Measurements from ENCODE around the gene WDR31. TPM values are rescaled to one million over a fixed set of nuclear protein-coding genes. Genes with fewer than 3 reads are reported as not detected.
A peak's percentile ranks its signal among the peaks of the same experiment; 100 is the strongest.

WDR31 gene
- total RNA-seq, 1 donor from 2014 or later: 3.4 TPM

DNA sequence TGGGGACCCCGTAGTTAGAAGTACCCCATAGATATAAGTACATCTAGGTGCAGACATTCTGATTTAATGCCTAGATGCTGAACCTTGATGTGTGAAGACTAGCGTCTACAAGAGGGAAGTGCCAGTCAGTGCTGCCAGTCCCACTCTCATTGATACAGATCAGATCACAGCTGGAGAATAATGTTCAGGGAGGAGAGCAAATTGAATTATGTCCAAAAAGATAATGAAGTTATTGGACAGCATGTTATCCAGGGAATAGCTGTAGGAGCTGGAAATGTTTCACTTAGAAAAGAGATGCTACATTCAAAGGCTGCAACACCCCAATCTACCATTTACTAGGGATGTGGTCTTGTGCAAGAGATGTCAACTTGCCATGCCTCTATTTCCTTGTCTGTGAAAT lies 21.0 kb downstream of the WDR31 start:
- H3K36me3 Mint-ChIP-seq (ENCODE audit: unreplicated experiment): peaks cover 8% of the 10 kb centered on the region
- DNase-seq (ENCODE audit: extremely low spot score, unreplicated experiment): no peak
- no peak for TF ChIP-seq CTCF (IDR thresholded peaks at IDR 0.05)
- H3K27me3 Mint-ChIP-seq (ENCODE audit: unreplicated experiment): peaks cover 22% of the 10 kb centered on the region
- no peak overlapping the region for H3K27ac Mint-ChIP-seq (ENCODE audit: unreplicated experiment)
- H3K4me1 Mint-ChIP-seq (ENCODE audit: unreplicated experiment): no peaks in the 10 kb centered on the region
- no peak overlapping the region for H3K4me3 Mint-ChIP-seq (ENCODE audit: unreplicated experiment)
- no peaks in the 10 kb centered on the region for H3K9me3 Mint-ChIP-seq (ENCODE audit: unreplicated experiment)

DNA sequence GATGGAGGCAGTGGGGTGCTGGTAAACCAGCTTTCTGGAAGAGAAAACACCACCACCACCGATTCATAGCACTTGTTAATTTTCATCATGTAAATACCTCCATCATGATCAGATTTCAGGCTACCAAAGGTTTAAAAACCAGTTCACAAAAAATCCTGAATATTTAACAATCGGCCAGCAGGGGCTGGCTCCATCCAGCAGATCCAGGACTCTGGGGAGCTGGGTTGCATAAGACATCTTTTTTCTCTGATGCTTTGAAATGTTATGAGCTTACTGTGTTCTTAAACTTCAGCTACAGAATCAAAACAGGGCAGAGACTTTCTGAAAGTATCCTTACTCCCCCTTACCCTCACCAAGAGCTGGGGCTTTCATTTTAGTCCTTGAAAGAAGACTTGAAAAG lies 22.3 kb downstream of the WDR31 start:
- DNase-seq (ENCODE audit: extremely low spot score, unreplicated experiment): no peak
- Mint-ChIP-seq H3K4me1 (ENCODE audit: unreplicated experiment) (no peaks in the 10 kb centered on the region), H3K27ac (ENCODE audit: unreplicated experiment) (no peak overlapping the region), H3K36me3 (ENCODE audit: unreplicated experiment) (peaks cover 8% of the 10 kb centered on the region), H3K4me3 (ENCODE audit: unreplicated experiment) (no peak overlapping the region), H3K9me3 (ENCODE audit: unreplicated experiment) (no peaks in the 10 kb centered on the region), H3K27me3 (ENCODE audit: unreplicated experiment) (peaks cover 23% of the 10 kb centered on the region)
- TF ChIP-seq CTCF (IDR thresholded peaks at IDR 0.05): peak; percentile 25

GRCh38 chr9:113316030-113316429 lies 24.0 kb downstream of the WDR31 start:
- H3K4me3 Mint-ChIP-seq (ENCODE audit: unreplicated experiment): no peak overlapping the region
- no peak for TF ChIP-seq CTCF (IDR thresholded peaks at IDR 0.05)
- peaks cover 12% of the 10 kb centered on the region for H3K27me3 Mint-ChIP-seq (ENCODE audit: unreplicated experiment)
- no peak overlapping the region for H3K27ac Mint-ChIP-seq (ENCODE audit: unreplicated experiment)
- H3K4me1 Mint-ChIP-seq (ENCODE audit: unreplicated experiment): no peaks in the 10 kb centered on the region
- H3K36me3 Mint-ChIP-seq (ENCODE audit: unreplicated experiment): peaks cover 8% of the 10 kb centered on the region
- no peak for DNase-seq (ENCODE audit: extremely low spot score, unreplicated experiment)
- no peaks in the 10 kb centered on the region for H3K9me3 Mint-ChIP-seq (ENCODE audit: unreplicated experiment)

- peaks cover 12% of the 10 kb centered on the region for H3K27me3 Mint-ChIP-seq (ENCODE audit: unreplicated experiment)
- no peak overlapping the region for H3K4me3 Mint-ChIP-seq (ENCODE audit: unreplicated experiment)
- no peak for DNase-seq (ENCODE audit: extremely low spot score, unreplicated experiment)
- H3K27ac Mint-ChIP-seq (ENCODE audit: unreplicated experiment): no peak overlapping the region
- no peaks in the 10 kb centered on the region for H3K4me1 Mint-ChIP-seq (ENCODE audit: unreplicated experiment)
- H3K9me3 Mint-ChIP-seq (ENCODE audit: unreplicated experiment): no peaks in the 10 kb centered on the region
- H3K36me3 Mint-ChIP-seq (ENCODE audit: unreplicated experiment): peaks cover 8% of the 10 kb centered on the region
- no peak for TF ChIP-seq CTCF (IDR thresholded peaks at IDR 0.05)
These were observed 24.8 kb downstream of the WDR31 start for GRCh38 chr9:113315231-113315630.

GRCh38 chr9:113313261-113313660 lies 26.8 kb downstream of the WDR31 start:
- TF ChIP-seq CTCF (IDR thresholded peaks at IDR 0.05): no peak
- H3K9me3 Mint-ChIP-seq (ENCODE audit: unreplicated experiment): no peaks in the 10 kb centered on the region
- H3K27me3 Mint-ChIP-seq (ENCODE audit: unreplicated experiment): peaks cover 14% of the 10 kb centered on the region
- no peak overlapping the region for H3K4me3 Mint-ChIP-seq (ENCODE audit: unreplicated experiment)
- DNase-seq (ENCODE audit: extremely low spot score, unreplicated experiment): no peak
- H3K36me3 Mint-ChIP-seq (ENCODE audit: unreplicated experiment): peaks cover 2% of the 10 kb centered on the region
- no peaks in the 10 kb centered on the region for H3K4me1 Mint-ChIP-seq (ENCODE audit: unreplicated experiment)
- H3K27ac Mint-ChIP-seq (ENCODE audit: unreplicated experiment): no peak overlapping the region

All from osteocyte (in vitro differentiated cells).